DMS153 (cell line): ENCODE results near the gene GPR137.
"Not testable (repeated sequence)": the region's sequence is repeated elsewhere in the genome, so short reads cannot be mapped to it uniquely, and the experiment has no call there.

Experiments used
- DNase-seq: peaks from one replicate; lab custom pipeline; 2025; lab: John Stamatoyannopoulos, UW

GPR137 gene

DNA sequence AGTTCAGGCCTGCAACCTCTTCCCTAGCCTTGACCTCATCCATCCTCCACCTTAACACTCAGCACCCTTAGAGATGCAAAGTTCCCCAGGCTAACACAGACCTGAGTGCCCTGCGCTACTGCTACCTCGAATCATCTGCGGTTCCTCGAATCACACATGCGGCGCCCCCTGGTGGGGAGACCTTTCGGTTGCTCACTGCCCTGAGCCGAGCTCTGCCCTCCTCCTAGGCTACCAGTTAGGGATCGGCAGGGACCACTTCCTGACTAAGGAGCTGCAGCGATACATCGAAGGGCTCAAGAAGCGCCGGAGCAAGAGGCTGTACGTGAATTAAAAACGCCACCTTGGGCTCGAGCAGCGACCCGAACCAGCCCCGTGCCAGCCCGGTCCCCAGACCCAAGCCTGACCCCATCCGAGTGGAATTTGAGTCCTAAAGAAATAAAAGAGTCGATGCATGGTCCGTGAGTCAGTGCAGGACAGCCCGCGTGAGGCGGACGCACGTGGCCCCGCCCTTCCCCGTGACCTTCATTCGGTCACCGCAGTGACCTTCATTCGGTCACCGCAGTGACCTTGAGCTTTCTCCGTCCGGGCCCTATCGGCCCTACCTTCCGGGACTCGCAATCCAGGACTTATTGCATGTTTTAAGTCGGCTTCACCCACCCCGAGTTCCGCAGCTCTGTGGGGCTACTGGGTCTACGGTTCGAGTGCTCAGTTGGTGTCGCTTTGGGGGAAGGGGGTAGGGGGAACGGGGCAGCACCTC lies 18.8 kb downstream of the GPR137 start:
- DNase-seq = peak; percentile 79

DNA sequence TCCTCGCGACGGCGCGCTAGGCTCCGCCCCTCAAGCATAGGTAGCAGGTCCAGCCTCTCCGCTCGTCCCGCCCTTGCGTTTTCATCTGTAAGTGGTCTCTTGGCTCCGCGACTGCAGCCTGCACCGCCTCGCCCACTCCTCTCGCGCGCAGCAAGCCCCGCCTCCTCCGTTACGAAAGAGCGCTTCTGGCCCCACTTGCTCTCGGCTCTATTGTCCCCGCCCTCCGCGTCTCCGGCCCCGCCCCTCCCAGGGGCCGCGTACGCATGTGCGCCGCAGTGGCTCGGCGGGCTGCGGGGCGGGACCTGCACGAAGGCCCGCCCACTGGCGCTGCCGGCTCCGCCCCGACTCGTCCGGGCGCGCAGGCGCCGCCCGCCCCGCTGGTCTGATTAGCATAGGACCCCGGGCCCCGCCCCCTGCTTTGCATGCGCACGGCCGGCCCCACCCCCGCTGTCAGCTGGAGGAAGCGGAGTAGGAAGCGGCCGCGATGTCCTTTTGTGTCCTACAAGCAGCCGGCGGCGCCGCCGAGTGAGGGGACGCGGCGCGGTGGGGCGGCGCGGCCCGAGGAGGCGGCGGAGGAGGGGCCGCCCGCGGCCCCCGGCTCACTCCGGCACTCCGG lies 19.5 kb downstream of the GPR137 start, which contains the start of gene ESRRA:
Gene ESRRA, plus strand, starts transcription at position 450 of the 616 bp plus-strand sequence. CDS start 1,656 bp downstream, outside the sequence.
- DNase-seq = peak; percentile 98

DNA sequence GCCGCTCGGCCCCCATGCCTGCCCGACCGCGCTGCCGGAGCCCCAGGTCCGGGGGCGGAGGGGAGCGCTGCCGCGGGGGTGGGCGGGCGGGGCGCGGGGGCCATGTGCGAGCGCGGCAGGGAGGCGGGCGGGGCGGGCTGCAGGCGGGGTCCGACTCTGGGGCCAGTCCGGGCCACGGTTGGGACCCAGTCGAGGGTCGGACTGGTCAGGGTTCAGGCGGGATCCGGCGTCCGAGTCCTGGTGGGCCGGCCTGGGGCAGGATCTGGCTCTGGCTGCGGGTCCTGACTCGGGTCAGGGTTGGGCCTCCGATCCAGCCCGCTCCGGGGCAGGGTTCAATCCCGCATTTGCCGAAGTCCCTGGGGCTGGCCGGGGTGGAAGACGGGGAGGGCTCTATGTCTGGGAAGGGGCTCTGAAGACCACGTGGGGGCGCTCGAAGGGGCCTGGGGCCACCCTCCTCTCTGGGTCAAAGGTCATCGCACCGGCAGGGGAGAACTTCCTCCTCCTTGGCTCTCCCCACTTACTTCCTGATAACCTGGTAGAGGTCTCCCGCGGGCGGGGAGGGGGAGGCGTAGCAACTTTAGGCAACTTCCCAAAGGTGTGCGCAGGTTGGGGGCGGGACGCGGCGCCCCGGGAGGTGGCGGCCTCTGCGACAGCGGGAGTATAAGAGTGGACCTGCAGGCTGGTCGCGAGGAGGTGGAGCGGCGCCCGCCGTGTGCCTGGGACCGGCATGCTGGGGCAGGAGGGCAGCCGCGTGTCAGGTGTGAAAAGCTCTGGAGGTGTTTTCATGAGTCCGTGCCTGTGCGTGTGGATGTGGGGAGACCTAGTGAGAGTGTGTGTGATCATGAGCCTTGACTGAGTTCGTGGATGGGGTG lies 20.3 kb downstream of the GPR137 start:
- peak; percentile 25 for DNase-seq

DNA sequence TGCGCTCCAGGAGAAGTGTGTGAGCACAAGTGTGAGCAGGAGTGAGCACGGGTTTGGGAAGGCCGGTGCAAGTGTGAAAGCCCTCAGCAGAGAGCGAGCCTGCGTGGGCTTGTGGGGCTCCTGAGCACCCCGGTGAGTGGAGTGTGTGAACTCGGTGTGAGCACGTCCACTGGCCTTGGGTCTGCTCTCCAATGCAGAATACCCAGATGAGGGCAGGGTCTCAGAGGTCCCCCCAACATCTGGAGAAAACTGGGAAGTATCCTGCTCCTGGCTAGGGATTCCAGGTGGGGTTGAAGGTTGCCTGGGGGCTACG lies 20.9 kb downstream of the GPR137 start:
- no peak for DNase-seq

DNA sequence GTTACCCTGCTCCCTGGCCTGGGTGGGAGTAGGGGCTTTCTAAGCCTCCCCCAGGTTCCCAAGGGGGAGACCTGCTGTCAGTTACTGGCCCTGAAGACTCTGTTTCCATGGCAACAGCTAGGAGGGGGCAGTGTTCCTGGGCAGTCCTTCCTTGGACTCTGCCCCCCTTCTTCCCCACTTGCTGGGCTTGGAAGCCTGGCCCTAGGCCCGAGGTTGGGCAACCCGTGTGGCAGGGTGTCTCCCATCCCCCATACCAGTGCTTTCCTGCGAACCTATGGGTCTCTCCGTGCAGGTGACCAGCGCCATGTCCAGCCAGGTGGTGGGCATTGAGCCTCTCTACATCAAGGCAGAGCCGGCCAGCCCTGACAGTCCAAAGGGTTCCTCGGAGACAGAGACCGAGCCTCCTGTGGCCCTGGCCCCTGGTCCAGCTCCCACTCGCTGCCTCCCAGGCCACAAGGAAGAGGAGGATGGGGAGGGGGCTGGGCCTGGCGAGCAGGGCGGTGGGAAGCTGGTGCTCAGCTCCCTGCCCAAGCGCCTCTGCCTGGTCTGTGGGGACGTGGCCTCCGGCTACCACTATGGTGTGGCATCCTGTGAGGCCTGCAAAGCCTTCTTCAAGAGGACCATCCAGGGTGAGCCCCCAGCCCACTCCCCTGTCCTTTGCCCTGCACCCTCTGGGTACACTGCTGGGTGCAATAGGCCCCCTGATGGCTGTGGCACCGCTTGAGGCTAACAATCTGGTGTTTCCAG lies 21.4 kb downstream of the GPR137 start:
- DNase-seq = no peak

DNA sequence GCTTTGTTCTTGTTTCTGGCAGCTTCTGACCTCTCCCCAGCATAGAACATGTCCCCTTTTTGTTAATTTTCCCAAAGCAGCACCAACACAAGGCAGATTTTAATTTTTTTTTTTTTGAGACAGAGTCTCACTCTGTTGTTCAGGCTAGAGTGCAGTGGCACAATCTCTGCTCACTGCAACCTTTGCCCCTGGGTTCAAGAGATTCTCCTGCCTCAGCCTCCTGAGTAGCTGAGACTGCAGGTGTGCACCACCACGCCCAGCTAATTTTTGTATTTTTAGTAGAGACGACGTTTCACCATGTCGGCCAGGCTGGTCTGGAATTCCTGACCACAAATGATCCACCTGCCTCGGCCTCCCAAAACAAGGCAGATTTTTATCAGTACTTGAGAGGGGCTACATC lies 22.1 kb downstream of the GPR137 start:
- DNase-seq = not testable (repeated sequence)

DNA sequence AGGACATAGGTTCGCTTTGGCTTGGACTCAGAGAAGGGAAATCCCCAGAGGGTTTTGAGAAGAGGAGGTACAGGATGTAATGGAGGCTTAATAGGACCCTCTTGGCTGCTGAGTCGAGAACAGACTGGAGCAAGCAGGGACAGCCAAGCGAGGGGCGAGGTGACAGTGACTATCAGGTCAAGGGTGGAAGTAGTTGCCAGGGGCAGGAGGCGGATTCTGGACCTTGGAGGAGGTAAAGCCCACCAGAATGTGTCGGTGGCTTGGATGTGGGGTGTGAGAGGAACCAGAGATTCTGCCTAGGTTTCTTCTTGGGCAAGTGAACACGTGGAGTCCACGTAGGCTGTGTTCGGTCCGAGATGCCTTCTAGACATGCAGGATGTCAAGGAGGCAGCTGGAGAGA lies 27.3 kb downstream of the GPR137 start:
- no peak for DNase-seq

DNA sequence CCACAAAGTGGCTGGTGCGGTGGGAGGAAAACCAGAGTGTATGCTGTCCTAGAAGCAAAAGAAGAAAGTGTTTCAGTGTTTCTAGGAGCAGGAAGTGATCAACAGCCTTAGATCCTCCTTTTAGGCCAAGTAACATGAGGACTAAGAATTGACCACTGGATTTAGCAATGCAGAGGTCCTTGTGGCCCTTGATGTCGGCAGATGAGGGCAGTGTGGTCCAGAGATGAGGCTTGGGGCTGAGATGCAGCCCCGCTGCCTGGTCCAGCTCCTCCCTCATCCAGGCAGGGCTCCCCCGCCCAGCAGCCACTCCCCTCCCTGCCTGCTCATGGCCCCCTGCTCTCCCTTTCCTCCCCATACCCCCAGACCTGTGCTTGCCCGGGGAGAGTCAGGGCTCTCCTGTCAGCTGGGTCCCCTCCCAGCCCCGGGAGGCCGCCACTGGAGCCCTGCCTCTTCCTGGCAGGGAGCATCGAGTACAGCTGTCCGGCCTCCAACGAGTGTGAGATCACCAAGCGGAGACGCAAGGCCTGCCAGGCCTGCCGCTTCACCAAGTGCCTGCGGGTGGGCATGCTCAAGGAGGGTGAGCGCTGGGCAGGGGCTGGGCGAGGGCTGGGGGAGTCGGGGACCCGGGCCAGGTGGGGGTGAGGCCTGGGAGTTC lies 28.0 kb downstream of the GPR137 start:
- no peak for DNase-seq

DNA sequence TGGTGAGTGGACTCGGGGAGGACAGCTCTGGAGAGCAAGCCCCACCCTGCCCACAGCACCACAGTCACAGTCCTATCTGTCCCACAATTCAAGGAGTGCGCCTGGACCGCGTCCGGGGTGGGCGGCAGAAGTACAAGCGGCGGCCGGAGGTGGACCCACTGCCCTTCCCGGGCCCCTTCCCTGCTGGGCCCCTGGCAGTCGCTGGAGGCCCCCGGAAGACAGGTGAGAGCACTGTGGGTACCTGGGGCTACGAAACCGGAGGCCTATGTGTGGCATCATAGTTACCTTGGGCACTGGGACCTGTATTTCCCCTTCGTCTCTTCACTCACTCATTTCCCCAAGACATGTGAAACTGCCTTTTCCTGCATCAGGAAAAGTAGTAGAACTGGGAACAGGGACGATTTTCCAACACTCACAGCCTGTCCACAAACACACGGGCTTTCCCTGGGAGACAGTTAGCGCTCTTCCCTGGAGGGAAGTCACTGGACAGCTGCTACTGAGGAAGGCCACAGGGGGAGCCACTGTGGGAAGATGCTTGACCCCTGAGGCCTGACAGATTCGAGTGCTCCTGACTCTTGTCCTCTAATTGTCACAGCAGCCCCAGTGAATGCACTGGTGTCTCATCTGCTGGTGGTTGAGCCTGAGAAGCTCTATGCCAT lies 28.6 kb downstream of the GPR137 start:
- DNase-seq = no peak

DNA sequence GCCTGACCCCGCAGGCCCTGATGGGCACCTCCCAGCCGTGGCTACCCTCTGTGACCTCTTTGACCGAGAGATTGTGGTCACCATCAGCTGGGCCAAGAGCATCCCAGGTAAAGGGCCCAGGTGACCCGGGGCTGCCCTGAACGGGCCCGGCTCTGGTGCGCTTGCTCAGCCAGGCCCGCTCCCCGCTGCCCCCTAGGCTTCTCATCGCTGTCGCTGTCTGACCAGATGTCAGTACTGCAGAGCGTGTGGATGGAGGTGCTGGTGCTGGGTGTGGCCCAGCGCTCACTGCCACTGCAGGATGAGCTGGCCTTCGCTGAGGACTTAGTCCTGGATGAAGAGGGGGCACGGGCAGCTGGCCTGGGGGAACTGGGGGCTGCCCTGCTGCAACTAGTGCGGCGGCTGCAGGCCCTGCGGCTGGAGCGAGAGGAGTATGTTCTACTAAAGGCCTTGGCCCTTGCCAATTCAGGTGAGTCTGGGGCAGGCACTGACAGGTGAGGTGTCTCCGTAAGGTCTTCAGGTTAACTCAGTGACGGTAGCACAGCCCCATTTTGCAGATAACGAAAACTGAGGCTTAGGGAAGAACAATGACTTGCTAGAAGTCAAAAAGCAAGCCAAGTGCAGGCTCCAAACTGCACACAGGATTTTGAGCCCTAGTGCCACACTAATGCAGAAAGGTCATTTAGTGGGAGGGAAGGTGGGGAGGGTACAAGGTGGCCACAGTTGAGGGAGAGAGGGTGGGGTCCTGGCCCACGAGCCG lies 29.3 kb downstream of the GPR137 start:
- no peak for DNase-seq

DNA sequence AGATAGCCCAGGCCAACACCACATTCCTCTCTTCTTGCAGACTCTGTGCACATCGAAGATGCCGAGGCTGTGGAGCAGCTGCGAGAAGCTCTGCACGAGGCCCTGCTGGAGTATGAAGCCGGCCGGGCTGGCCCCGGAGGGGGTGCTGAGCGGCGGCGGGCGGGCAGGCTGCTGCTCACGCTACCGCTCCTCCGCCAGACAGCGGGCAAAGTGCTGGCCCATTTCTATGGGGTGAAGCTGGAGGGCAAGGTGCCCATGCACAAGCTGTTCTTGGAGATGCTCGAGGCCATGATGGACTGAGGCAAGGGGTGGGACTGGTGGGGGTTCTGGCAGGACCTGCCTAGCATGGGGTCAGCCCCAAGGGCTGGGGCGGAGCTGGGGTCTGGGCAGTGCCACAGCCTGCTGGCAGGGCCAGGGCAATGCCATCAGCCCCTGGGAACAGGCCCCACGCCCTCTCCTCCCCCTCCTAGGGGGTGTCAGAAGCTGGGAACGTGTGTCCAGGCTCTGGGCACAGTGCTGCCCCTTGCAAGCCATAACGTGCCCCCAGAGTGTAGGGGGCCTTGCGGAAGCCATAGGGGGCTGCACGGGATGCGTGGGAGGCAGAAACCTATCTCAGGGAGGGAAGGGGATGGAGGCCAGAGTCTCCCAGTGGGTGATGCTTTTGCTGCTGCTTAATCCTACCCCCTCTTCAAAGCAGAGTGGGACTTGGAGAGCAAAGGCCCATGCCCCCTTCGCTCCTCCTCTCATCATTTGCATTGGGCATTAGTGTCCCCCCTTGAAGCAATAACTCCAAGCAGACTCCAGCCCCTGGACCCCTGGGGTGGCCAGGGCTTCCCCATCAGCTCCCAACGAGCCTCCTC lies 30.2 kb downstream of the GPR137 start:
- not testable (repeated sequence) for DNase-seq

DNA sequence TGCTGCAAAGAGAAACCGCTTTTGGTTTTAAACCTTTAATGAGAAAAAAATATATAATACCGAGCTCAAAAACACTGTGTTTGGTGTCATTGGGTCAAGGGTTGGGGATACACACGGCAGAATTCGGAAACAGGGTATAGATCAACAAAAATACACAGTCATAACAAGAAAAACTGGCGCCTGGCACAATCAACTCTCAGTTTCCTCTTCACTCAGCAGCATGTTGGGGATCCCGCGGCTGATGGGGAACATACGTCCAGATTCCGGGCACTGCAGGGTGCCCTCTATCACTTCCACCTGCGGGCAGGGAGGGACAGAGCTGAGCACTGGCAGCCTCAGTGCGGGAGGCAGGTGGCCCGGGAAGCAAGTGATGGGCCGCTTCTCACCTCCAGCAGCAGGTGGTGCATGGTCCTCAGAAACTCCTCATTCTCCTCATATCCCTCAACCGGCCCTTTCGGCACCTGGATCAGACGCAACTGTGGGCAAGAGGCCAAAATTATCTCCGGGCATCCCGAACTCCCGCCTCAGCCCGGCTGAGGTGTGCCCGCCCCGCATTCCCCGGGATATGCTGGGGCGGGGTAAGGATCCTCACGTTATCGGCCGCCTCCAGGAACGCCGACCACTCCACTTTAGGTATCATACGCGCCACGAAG lies 31.1 kb downstream of the GPR137 start:
- DNase-seq = no peak

DNA sequence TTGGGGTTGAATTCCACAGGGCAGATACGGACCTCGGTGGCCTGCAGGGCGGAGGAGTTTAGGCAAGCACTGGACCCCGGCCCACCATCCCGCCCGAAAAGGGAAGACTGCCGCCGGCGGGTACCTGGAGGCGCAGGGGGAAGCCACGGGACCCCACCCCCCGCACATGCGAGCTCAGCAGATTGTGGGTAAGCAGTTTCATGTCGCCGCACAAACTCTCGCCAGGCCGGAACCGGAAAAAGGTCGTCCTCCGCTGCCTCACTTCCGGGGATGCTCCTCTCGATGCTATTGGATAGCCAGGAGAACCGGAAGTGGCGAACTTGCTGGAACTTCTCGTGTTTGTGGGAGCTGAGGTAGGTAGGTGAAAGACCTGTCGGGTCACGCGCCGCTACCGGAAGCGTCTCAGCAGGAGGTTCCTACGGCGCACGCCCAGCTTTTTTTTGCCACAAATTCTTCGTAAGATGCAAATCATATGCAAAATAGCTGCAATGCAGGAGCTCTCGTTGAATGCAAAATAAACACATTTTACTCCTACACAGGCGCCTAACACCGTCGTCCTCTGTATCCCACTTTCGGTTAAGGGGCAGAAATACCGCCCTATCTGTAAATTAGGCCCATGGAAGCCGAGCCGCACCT lies 31.8 kb downstream of the GPR137 start, which contains the start of gene TRMT112:
Gene TRMT112, minus strand, starts transcription at position 235 of the 636 bp plus-strand sequence. Its CDS starts 33 bp downstream, at position 202.
- peak; percentile 98 for DNase-seq

DNA sequence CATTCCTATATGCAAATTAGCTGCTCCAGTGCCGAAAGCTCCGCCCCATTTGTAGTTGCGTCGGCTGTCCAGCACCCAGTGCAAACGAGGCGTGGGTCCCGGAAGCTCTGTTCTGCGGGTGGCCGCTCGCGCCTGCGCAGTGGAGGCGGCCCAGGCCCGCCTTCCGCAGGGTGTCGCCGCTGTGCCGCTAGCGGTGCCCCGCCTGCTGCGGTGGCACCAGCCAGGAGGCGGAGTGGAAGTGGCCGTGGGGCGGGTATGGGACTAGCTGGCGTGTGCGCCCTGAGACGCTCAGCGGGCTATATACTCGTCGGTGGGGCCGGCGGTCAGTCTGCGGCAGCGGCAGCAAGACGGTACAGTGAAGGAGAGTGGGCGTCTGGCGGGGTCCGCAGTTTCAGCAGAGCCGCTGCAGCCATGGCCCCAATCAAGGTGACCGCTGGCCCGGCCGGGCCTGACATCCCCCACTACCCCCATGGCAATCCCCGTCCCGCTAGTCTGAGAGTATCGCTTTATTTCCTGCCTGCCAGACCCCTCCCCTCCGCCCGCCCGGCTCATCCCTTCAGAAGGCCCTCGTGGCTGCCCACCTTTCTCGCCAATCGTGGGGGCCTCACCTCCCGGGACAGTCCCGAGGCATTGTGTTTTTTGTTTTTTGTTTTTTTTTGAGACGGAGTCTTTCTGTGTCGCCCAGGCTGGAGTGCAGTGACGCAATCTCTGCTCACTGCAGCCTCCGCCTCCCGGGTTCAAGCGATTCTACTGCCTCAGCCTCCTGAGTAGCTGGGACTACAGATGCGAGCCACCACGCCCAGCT lies 32.5 kb downstream of the GPR137 start, which contains the start of gene PRDX5:
Gene PRDX5, plus strand, starts transcription at position 161 of the 805 bp plus-strand sequence. Its CDS starts 95 bp downstream, at position 256.
- peak; percentile 95 for DNase-seq

DNA sequence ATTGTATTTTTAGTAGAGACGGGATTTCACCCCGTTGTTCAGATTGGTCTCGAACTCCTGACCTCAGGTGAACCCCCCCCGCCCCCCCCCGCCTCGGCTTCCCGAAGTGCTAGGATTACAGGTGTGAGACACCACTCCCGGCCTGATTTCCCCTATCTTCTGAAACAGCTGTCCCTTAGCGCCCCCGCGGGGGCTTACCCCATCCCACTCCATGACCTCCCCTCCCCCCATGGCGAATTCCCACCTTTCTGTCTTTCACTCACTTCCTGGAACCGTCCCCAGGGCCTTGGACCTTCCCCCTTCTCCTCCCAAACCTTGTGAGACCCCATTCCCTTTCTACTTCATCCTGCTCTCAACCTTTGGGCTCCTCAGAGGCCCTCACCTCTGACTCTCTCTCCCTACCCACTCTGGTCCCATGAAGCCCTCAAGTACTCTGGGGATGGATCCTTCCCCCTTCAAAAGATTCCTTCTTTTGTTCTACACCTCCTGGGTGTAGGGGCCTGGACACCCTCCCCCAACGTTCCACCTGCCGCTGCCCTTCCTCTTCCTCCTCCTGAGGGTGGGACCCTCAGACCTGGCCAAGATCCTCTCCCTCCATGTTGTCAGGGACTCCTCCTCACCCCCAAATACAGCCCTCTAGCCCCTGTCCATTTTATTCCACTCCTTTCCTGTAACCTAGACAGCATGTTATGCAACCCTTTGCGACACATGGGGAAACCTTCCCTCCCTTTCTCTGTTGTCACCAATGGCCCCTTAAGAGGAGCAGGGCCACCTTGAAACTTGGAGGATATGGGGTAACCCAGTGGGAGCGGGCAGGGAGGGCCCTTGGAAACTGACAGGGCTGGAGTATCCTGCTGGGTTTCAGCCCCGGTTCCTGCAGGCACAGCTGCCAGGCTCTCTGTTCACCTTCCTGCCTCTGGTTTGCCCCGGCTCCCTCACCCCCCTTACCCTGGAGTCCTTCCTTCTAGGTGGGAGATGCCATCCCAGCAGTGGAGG lies 33.4 kb downstream of the GPR137 start:
- no peak for DNase-seq

DNA sequence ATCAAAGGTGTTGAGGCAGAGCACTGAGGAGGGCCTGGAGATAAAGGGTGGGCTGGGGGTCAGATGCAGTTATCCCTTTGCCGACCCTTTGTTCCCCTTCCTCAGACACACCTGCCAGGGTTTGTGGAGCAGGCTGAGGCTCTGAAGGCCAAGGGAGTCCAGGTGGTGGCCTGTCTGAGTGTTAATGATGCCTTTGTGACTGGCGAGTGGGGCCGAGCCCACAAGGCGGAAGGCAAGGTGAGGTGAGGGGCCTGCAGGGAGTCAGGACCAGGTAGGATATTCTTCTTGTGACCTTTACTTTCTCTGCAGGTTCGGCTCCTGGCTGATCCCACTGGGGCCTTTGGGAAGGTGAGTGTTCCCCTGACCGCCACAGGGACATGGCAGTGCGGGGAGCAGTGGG lies 34.9 kb downstream of the GPR137 start:
- no peak for DNase-seq
